Measurements from ENCODE around the gene DMD.

- TF ChIP-seq CTCF (IDR thresholded peaks at IDR 0.05; ENCODE audit: insufficient read depth, low read depth, low read length), result no peak
- TF ChIP-seq EZH2 (IDR thresholded peaks at IDR 0.05; ENCODE audit: insufficient read depth, low read length), result no peak
Measured at GRCh38 chrX:31836479-31836878, 1374.9 kb downstream of the DMD start.

Data from astrocyte (in vitro differentiated cells and primary cell).